Activated T-helper 2 cell treated with anti-CD3 and anti-CD28 coated beads, Interferon-gamma antibody, Interleukin-2, Interleukin-4, amounts not matched to agents 10 μg/mL and 5 μg/mL and 100 μg/mL, durations not matched to agents 14 hours and 24 hours and 36 hours (primary cell): ENCODE measurements around the gene LCP1. TPM values are rescaled to one million over a fixed set of nuclear protein-coding genes. Genes with fewer than 3 reads are reported as not detected.
"Not testable (repeated sequence)": the region's sequence is repeated elsewhere in the genome, so short reads cannot be mapped to it uniquely, and the experiment has no call there.

Experiments used
- DNase-seq: peaks from one replicate; pipeline ENCODE4 v3.0.0; 2021; ENCODE audit warnings: low spot score
- H3K27ac Mint-ChIP-seq: one replicate; pipeline ENCODE4 v1.8.0; 2021; ENCODE audit warnings: mixed read lengths
- H3K27me3 Mint-ChIP-seq: one replicate; pipeline ENCODE4 v1.8.0; 2021; ENCODE audit warnings: low read depth, mixed read lengths
- H3K36me3 Mint-ChIP-seq: one replicate; pipeline ENCODE4 v1.8.0; 2021; ENCODE audit warnings: low read depth, mixed read lengths
- H3K4me1 Mint-ChIP-seq: one replicate; pipeline ENCODE4 v1.8.0; 2021; ENCODE audit warnings: low read depth, mixed read lengths
- H3K4me3 Mint-ChIP-seq: one replicate; pipeline ENCODE4 v1.8.0; 2021; ENCODE audit warnings: low read depth, mild to moderate bottlenecking, moderate library complexity, mixed read lengths
- H3K9me3 Mint-ChIP-seq: one replicate; pipeline ENCODE4 v1.8.0; 2021; ENCODE audit warnings: mixed read lengths
- intact Hi-C: fragments of 100-400 bp; cut with micrococcal nuclease; formaldehyde crosslinking; loops from one replicate; pipeline ENCODE4 v1.15.1; 2023
- total RNA-seq: library from RNA; stranded (reverse); gene quantifications from 2 replicates; pipeline ENCODE4 v1.2.3, GENCODE V29; 2022

Gene LCP1
- total RNA-seq, 1 donor from 2014 or later = 741 TPM

DNA sequence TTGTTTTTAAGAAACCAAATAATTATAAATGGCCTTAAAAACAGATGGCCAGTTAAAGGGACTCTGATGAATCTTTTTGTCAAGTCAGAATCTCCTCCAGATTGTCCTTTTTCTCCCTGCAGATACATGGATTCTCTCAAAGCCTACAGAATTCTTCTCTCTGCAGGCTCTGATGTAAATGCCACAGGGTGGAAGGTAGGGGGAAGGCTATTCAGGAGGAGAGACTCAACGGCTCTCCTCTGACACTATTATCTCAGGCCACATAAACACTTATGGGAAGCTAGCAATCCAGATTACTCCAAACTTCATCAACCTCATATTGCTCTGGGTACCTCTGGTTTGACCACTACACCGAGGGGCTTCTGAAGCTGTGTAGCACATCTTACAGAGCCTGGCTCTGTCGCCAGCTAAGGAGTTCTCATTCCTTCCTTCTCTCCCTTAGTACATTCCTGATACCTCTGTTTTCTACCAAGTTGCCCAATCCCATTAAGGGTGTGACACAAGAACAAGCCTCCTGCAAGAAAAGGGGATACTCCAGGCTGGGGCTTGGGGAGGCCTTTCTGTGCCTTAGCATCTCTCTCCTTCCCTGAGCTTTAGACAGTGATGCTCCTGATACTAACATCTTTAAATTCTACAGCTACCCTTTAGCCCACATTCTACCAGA lies 14.9 kb downstream of the LCP1 start:
- Mint-ChIP-seq H3K9me3 (no peaks in the 10 kb centered on the region), H3K36me3 (peaks cover 78% of the 10 kb centered on the region), H3K27me3 (no peaks in the 10 kb centered on the region), H3K27ac (peak overlapping the region; percentile 94), H3K4me3 (peak overlapping the region; percentile 69), H3K4me1 (peaks cover 81% of the 10 kb centered on the region)
- DNase-seq = no peak
- intact Hi-C loops = loop anchor here (5.0 kb wide), 2 partner anchors 155 to 825 kb away; partner anchors contain the start of gene TPT1

DNA sequence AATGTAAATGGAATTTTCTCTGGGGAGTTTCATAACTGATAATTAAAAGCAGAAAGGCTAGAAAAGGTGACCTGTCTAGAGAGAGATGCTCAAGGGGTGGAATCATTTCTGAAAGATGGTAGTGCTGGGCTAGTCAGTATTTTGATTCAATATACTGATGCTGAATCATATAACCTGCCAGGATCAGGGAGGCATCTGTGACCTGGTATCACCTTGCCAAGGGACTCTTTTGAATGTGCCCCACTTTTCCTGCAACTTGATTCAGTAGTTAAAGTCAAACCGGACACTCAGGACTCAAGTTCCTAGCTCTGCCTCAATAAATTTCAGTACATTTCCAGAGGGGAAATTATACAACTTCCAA lies 15.8 kb downstream of the LCP1 start:
- intact Hi-C loops = loop anchor here (5.0 kb wide), 2 partner anchors 156 to 824 kb away; partner anchors contain the start of gene TPT1
- Mint-ChIP-seq H3K4me1 (peaks cover 80% of the 10 kb centered on the region), H3K9me3 (no peaks in the 10 kb centered on the region), H3K27ac (peak overlapping the region; percentile 89), H3K4me3 (peak overlapping the region; percentile 60), H3K27me3 (no peaks in the 10 kb centered on the region), H3K36me3 (peaks cover 77% of the 10 kb centered on the region)
- DNase-seq = no peak

DNA sequence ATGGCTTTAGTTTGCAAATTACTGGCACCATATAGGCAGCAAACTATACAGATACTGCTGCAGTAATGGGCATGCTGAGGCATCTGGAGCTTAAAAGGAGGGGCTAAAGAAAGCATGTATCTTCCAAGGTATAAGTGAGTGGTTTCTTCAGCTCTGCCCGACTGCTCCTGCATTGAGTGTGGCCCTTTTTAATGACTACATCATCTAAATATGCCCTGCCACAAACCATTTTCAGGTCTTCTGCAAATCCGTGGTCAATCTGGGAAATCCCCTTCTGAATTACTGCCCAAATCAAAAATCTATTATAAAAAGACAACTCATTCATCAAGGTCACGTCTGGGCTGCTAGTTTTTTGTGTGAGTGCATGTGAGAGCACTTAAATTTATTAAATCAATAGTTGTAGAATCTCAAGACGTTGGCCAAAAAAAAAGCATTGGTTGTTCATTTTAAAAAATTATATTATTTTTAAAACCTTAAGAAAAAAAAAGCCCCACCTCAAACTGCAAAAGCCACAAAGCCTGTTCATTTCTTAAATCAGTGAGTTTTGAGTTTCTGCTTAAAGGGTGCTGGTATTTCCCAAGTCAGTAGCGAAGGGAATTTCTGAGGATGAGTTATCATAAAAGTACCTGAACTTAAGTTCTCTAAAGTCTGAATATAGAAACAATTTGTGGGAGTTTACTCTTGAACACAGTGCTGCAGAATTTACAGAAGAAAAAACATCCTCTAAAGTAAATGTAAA lies 16.3 kb downstream of the LCP1 start:
- Mint-ChIP-seq H3K36me3 (peaks cover 75% of the 10 kb centered on the region), H3K9me3 (no peaks in the 10 kb centered on the region), H3K27me3 (no peaks in the 10 kb centered on the region), H3K4me3 (peak overlapping the region; percentile 60), H3K27ac (peak overlapping the region; percentile 89), H3K4me1 (peaks cover 79% of the 10 kb centered on the region)
- no peak for DNase-seq
- intact Hi-C loops = loop anchor here (1.0 to 5.0 kb wide), 3 partner anchors 14 to 823 kb away; partner anchors contain the start of gene TPT1

DNA sequence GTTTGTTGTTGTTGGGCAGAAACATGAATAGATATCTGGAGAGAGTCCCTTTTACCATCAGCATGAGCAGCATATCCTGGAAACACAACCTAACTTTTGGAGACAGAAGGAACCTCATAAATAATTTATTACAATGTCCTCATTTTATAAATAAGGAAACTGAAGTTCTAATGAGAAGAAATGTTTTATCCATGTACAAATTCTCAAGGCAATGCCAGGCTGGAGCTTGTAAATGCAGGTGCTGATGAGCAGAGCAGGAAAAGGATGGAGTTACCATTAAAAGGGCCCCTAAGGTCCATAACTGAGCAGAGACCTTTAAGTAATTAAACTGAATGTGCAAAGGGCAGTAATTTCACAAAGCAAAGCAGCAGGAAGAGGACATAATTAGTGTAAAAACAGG lies 17.3 kb downstream of the LCP1 start:
- Mint-ChIP-seq H3K4me1 (peaks cover 79% of the 10 kb centered on the region), H3K27me3 (no peaks in the 10 kb centered on the region), H3K36me3 (peaks cover 75% of the 10 kb centered on the region), H3K27ac (peak overlapping the region; percentile 78), H3K9me3 (no peaks in the 10 kb centered on the region), H3K4me3 (peak overlapping the region; percentile 60)
- intact Hi-C loops = loop anchor here (1.0 to 5.0 kb wide), 3 partner anchors 15 to 822 kb away; partner anchors contain the start of gene TPT1
- DNase-seq = no peak

DNA sequence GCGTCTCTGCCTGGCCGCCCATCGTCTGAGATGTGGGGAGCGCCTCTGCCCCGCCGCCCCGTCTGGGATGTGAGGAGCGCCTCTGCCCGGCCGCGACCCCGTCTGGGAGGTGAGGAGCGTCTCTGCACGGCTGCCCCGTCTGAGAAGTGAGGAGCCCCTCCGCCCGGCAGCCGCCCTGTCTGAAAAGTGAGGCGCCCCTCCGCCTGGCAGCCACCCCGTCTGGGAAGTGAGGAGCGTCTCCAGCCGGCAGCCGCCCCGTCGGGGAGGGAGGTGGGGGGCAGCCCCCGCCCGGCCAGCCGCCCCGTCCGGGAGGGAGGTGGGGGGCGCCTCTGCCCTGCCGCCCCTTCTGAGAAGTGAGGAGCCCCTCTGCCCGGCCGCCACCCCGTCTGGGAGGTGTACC lies 19.2 kb downstream of the LCP1 start:
- H3K27me3 Mint-ChIP-seq, H3K9me3 Mint-ChIP-seq, intact Hi-C loops, H3K27ac Mint-ChIP-seq, H3K4me3 Mint-ChIP-seq, DNase-seq: not testable (repeated sequence)
- Mint-ChIP-seq H3K36me3 (peaks cover 78% of the 10 kb centered on the region), H3K4me1 (peaks cover 71% of the 10 kb centered on the region)

DNA sequence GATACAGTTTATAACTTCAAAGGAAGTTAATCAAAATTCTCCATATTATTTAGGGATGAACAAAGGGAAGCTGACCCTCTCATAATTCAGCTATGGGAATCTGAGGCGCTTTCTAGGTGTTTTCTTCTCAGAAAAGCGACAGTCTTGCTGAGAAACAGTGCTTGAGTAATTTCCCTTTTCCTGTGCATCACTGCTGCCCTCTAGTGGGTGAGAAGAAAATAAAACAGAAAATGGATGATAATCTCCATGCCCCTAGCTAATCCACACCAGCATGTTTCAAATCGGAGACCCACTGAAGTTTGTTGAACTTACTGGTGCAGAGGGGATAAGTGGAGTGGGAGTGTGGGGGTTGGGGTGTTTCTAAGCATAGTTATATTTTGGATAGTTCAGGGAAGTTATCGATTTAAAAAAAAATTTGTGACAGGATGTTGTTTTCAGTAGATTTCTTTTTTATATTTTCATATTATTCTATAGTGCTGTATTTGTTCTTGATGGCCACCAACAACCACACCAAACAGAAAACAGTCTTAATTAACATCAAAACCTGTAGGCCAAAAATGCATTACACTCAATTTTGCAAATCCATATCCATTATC lies 21.4 kb downstream of the LCP1 start:
- H3K36me3 Mint-ChIP-seq = peaks cover 78% of the 10 kb centered on the region
- no peaks in the 10 kb centered on the region for H3K9me3 Mint-ChIP-seq
- peak; percentile 45 for DNase-seq
- H3K4me1 Mint-ChIP-seq = peaks cover 55% of the 10 kb centered on the region
- H3K27me3 Mint-ChIP-seq = no peaks in the 10 kb centered on the region
- peak overlapping the region; percentile 69 for H3K4me3 Mint-ChIP-seq
- peak overlapping the region; percentile 92 for H3K27ac Mint-ChIP-seq
- intact Hi-C loops = loop anchor here (1.0 to 2.0 kb wide), 2 partner anchors 24 to 128 kb away; no protein-coding TSS in a partner anchor

DNA sequence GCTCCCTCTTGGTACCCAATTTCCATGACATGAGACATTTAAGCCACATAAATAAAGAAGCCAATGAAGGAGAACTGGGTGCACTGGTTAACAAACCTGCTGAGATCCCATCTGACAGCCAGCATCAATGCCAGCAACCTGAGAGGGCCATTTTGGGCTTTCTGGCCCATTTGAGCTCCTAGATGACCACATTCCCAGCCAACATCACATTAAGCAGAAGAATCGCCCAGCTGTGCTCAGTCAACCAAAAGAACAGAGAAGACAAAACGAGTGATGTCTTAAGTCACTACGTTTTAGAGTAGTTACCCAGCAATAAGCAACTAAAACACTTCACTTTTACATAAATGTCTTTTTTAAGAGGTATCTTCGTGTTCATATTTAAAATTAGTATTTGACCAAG lies 21.9 kb downstream of the LCP1 start:
- Mint-ChIP-seq H3K9me3 (no peaks in the 10 kb centered on the region), H3K4me3 (peak overlapping the region; percentile 69), H3K4me1 (peaks cover 53% of the 10 kb centered on the region), H3K27ac (peak overlapping the region; percentile 92), H3K27me3 (no peaks in the 10 kb centered on the region), H3K36me3 (peaks cover 82% of the 10 kb centered on the region)
- DNase-seq = no peak
- intact Hi-C loops = loop anchor here (1.0 to 2.0 kb wide), 2 partner anchors 24 to 129 kb away; no protein-coding TSS in a partner anchor

DNA sequence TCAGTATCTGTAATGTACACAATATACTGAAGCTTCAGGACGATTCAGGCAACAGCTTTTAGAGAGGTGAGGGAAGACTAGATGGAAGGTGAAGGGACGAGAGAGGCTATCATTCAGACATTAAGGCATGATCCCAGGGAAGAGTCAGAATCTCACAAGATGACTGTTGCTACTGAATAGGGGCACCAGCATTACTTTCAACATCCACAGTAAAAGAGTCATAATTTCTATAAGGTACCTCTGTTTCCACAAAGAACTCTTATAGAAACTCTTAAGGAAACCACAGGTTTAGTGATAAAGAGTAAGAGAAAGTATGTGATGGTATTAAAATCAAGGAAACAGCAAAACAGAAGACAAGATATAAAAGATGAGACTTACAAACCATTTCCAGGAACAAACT lies 23.0 kb downstream of the LCP1 start:
- Mint-ChIP-seq H3K27me3 (no peaks in the 10 kb centered on the region), H3K9me3 (no peaks in the 10 kb centered on the region), H3K4me1 (peaks cover 48% of the 10 kb centered on the region), H3K27ac (peak overlapping the region; percentile 92), H3K36me3 (peaks cover 83% of the 10 kb centered on the region), H3K4me3 (peak overlapping the region; percentile 67)
- DNase-seq = no peak
- intact Hi-C loops = no loop called here

DNA sequence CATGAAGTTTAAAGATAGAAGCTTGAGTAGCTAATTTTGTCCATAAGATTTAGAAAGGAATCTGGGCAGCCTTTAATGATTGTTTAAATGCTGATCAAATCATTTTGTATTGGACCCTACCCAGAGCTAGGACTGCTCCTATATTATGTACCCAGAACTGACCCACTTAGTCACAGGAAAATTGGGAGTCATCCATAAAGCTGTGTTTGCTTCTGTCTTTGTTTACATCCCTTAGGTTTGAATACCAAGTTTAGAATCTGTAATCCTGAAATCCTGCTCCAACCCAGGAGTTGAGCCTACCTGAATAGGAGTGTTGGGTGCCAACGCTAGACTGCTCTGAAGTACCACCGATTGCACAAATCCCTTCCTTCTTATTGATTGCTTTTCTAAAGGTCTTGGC lies 23.8 kb downstream of the LCP1 start:
- Mint-ChIP-seq H3K36me3 (peaks cover 86% of the 10 kb centered on the region), H3K4me3 (no peak overlapping the region), H3K27me3 (no peaks in the 10 kb centered on the region), H3K9me3 (no peaks in the 10 kb centered on the region), H3K4me1 (peaks cover 48% of the 10 kb centered on the region), H3K27ac (no peak overlapping the region)
- intact Hi-C loops = no loop called here
- no peak for DNase-seq

DNA sequence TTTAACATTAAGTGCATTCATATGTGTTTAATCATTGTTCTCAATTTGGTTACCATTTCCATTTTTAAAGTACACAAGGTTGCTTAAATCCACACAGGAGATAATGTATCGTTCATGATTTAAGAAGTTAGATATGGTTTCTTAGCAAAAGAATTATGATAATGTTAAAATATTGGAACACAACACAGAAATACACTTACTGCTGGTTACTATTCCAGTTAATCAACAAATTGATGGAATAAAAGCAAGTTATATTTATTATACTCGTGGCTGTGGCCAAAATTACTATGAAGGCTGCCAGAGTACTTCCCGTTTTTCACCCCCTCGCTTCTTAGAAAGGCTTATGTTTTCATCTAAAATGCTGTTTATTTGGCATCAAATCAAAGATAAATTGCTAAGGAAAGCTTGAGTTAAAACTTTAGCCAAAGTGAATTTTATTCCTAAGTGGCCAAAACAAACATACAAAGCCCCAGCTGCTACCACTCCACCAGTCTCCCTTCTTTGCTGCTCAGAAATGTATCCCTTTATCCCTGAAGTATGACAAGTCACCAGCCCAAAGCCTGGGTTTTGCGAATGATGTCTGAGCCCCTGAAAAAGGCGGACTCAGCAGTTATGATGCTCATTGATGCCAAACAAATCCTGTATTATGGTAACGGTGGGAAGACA lies 27.7 kb downstream of the LCP1 start:
- intact Hi-C loops = no loop called here
- Mint-ChIP-seq H3K27me3 (no peaks in the 10 kb centered on the region), H3K9me3 (no peaks in the 10 kb centered on the region), H3K4me1 (peaks cover 49% of the 10 kb centered on the region), H3K36me3 (peaks cover 91% of the 10 kb centered on the region), H3K27ac (peak overlapping the region; percentile 47), H3K4me3 (no peak overlapping the region)
- no peak for DNase-seq

DNA sequence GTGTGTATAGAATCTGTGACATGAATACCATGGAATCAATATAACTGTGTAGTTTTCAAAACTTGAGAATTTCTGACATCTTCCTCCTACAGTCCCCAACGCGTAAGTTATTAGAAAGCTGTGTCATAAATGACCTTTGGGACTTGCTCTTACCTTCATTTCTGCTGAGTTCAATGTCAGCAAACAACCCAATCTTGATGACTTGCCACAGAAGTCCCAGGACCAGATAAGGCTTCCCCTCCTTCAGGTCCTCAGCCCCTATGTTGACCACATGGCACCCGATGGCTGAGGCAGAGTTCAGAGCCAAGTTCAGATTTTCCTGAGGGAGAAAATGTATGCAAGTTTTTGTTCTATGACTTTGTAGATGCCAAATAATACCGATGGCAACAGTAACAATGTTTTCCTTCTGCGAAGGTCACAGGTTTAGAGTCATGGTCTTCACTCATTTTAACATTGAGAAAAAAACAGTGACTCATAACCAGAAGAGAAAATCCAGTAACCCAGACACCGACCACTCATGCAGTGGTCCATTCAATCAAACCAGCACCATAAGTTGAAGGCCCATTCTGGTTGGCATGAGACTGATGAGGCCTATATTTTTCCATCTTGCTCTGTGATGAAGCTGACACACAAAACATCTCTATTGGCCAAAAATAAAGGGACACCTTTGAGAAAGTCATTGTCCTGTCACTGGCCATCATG lies 29.2 kb downstream of the LCP1 start:
- Mint-ChIP-seq H3K27me3 (no peaks in the 10 kb centered on the region), H3K27ac (peak overlapping the region; percentile 88), H3K36me3 (peaks cover 85% of the 10 kb centered on the region), H3K4me3 (no peak overlapping the region), H3K4me1 (peaks cover 44% of the 10 kb centered on the region), H3K9me3 (no peaks in the 10 kb centered on the region)
- DNase-seq = no peak
- intact Hi-C loops = no loop called here

DNA sequence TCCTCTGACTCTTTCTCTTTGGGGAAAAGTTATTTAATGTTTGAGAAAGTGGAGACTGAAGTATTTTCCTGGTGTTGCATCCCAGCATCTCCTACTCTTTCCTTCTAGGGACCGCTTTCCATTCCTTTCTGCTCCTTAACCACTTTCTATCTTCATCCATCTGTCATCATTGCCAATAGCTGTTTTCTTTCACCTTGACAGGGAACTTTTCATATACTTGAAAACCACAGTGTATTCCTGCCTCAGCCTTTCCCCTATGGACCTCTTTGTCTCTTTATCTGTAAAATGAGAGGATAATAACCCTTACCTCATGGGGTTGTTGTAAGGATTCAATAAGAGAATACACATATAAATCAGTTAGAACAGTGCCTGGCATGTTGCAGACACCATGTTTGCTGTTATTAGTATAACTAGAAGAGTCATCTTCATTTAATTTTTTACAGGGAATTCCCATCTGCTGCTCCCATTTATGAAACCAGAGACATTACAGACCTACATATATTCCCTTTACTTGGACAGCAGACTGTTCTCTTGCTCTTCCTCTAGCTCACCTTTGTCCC lies 31.8 kb downstream of the LCP1 start:
- Mint-ChIP-seq H3K36me3 (peaks cover 86% of the 10 kb centered on the region), H3K27me3 (no peaks in the 10 kb centered on the region), H3K27ac (peak overlapping the region; percentile 50), H3K9me3 (no peaks in the 10 kb centered on the region), H3K4me3 (no peak overlapping the region), H3K4me1 (peaks cover 42% of the 10 kb centered on the region)
- intact Hi-C loops = no loop called here
- no peak for DNase-seq
